Measurements from ENCODE around the gene DARS1. TPM values are rescaled to one million over a fixed set of nuclear protein-coding genes. Genes with fewer than 3 reads are reported as not detected.

Gene DARS1
- total and polyA plus RNA-seq, 2 of the 13 experiments (the other 11 are each of a cell fraction or from before 2014, with no cell fraction given): 149 to 230 TPM

DNA sequence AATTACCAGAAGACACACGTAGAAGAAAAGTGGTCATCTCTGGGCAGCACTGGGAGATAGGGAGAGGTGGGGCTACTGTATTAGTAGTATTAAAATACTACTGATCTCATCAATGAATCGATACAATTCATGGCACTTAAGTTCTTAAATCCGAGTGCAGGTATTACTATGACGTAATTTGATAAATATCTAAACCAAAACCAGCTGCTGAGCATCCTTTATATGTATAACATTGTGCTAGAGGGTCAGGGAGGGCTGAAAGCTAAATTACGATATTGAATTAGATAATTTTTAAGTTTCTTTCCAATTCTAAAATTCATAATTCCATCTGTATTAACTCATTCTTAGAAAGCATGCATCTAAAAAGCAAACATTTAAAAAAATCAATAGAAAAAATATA lies 25.3 kb downstream of the DARS1 start:
- BruUV-seq (replicated peaks): no TSS peak
- 98% methylated on average over 5 of the region's 5 CpGs for WGBS (ENCODE audit: low lambda C conversion rate)
- POLR2A ChIA-PET: no interaction called here
- H3K4me2 ChIP-seq (ENCODE audit: low read depth, low read length): no peak overlapping the region
- TF ChIP-seq, protein P1, sequence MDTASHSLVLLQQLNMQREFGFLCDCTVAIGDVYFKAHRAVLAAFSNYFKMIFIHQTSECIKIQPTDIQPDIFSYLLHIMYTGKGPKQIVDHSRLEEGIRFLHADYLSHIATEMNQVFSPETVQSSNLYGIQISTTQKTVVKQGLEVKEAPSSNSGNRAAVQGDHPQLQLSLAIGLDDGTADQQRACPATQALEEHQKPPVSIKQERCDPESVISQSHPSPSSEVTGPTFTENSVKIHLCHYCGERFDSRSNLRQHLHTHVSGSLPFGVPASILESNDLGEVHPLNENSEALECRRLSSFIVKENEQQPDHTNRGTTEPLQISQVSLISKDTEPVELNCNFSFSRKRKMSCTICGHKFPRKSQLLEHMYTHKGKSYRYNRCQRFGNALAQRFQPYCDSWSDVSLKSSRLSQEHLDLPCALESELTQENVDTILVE (CRISPR knock-in tag; IDR thresholded peaks at IDR 0.05): no peak
- TF ChIP-seq KDM1A (CRISPR knock-in tag; IDR thresholded peaks at IDR 0.05) (no peak), NFYC (CRISPR knock-in tag; IDR thresholded peaks at IDR 0.05) (no peak), CCAR2 (optimal IDR thresholded peaks at IDR 0.05; ENCODE audit: low read depth, low read length) (no peak), NFE2L1 (CRISPR knock-in tag; IDR thresholded peaks at IDR 0.05; ENCODE audit: borderline replicate concordance) (no peak), SALL2 (CRISPR knock-in tag; IDR thresholded peaks at IDR 0.05) (no peak), MYC (CRISPR knock-in tag; IDR thresholded peaks at IDR 0.05; ENCODE audit: borderline replicate concordance) (no peak), NCOA1 (CRISPR knock-in tag; IDR thresholded peaks at IDR 0.05) (no peak), ZSCAN25 (CRISPR knock-in tag; IDR thresholded peaks at IDR 0.05) (no peak), CHD4 (IDR thresholded peaks at IDR 0.05; ENCODE audit: borderline replicate concordance, low read length) (no peak), ZNF615 (CRISPR knock-in tag; IDR thresholded peaks at IDR 0.05; ENCODE audit: borderline replicate concordance) (no peak), RFXAP (CRISPR knock-in tag; IDR thresholded peaks at IDR 0.05; ENCODE audit: borderline replicate concordance) (no peak), SAFB2 (CRISPR knock-in tag; IDR thresholded peaks at IDR 0.05; ENCODE audit: borderline replicate concordance, low read depth) (no peak)
- TF ChIP-seq, protein P2, sequence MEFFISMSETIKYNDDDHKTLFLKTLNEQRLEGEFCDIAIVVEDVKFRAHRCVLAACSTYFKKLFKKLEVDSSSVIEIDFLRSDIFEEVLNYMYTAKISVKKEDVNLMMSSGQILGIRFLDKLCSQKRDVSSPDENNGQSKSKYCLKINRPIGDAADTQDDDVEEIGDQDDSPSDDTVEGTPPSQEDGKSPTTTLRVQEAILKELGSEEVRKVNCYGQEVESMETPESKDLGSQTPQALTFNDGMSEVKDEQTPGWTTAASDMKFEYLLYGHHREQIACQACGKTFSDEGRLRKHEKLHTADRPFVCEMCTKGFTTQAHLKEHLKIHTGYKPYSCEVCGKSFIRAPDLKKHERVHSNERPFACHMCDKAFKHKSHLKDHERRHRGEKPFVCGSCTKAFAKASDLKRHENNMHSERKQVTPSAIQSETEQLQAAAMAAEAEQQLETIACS (CRISPR knock-in tag; IDR thresholded peaks at IDR 0.05): no peak
- TF ChIP-seq, protein P3, sequence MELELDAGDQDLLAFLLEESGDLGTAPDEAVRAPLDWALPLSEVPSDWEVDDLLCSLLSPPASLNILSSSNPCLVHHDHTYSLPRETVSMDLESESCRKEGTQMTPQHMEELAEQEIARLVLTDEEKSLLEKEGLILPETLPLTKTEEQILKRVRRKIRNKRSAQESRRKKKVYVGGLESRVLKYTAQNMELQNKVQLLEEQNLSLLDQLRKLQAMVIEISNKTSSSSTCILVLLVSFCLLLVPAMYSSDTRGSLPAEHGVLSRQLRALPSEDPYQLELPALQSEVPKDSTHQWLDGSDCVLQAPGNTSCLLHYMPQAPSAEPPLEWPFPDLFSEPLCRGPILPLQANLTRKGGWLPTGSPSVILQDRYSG (CRISPR knock-in tag; IDR thresholded peaks at IDR 0.05): no peak
- TF ChIP-seq, protein P4, sequence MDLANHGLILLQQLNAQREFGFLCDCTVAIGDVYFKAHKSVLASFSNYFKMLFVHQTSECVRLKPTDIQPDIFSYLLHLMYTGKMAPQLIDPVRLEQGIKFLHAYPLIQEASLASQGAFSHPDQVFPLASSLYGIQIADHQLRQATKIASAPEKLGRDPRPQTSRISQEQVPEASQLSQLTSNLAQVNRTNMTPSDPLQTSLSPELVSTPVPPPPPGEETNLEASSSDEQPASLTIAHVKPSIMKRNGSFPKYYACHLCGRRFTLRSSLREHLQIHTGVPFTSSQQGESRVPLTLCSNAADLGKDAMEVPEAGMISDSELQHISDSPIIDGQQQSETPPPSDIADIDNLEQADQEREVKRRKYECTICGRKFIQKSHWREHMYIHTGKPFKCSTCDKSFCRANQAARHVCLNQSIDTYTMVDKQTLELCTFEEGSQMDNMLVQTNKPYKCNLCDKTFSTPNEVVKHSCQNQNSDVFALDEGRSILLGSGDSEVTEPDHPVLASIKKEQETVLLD (CRISPR knock-in tag; IDR thresholded peaks at IDR 0.05; ENCODE audit: low read depth): no peak
- TF ChIP-seq, protein P5, sequence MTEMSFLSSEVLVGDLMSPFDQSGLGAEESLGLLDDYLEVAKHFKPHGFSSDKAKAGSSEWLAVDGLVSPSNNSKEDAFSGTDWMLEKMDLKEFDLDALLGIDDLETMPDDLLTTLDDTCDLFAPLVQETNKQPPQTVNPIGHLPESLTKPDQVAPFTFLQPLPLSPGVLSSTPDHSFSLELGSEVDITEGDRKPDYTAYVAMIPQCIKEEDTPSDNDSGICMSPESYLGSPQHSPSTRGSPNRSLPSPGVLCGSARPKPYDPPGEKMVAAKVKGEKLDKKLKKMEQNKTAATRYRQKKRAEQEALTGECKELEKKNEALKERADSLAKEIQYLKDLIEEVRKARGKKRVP (CRISPR knock-in tag; IDR thresholded peaks at IDR 0.05): no peak
- peaks cover 54% of the 10 kb centered on the region for H3K79me2 ChIP-seq (ENCODE audit: insufficient read depth, low read length)
- H3K36me3 ChIP-seq (replicated peaks in 1 of 2; ENCODE audit: control insufficient read depth in 1 of 2, insufficient read depth in 2 of 2, low read length in 2 of 2): peaks cover 9 to 69% of the 10 kb centered on the region in 2 experiments
- no peak for FAIRE-seq
- in situ Hi-C loops (cut with HindIII; ENCODE audit: extremely low pct_ligation_motif_present, low pct_unique_long_range_greater_than_20kb) (no loop called here), intact Hi-C loops (cut with micrococcal nuclease; ENCODE audit: unreplicated experiment) (no loop called here)
- H2AFZ ChIP-seq (ENCODE audit: low read length): no peak overlapping the region
- no peak overlapping the region for H3K27ac ChIP-seq (ENCODE audit: extremely low read length, insufficient read depth, low read length)
- no peak for DNase-seq (ENCODE audit: low spot score)
- H3K4me3 ChIP-seq (replicated peaks in 1 of 3; ENCODE audit: insufficient read depth in 1 of 3, low read depth in 2 of 3, low read length in 3 of 3): no peak overlapping the region
- CTCF ChIA-PET (ENCODE audit: low intra/inter-chr PET ratio, low total read pairs): no interaction called here
- ATAC-seq: no peak
- no peaks in the 10 kb centered on the region for H3K4me1 ChIP-seq (ENCODE audit: insufficient read depth, low read length)
- no peaks in the 10 kb centered on the region for H3K27me3 ChIP-seq (ENCODE audit: control insufficient read depth in 1 of 2, insufficient read depth in 2 of 2, low read length in 2 of 2)
- H3K9ac ChIP-seq (ENCODE audit: insufficient read depth, low read depth, low read length): no peak overlapping the region
- 0 out of 2 replicates have a peak, but pooled peaks cover 6% of the 10 kb centered on the region for H4K20me1 ChIP-seq (ENCODE audit: insufficient read depth, low read length)
- H3K9me3 ChIP-seq (ENCODE audit: low read length): no peaks in the 10 kb centered on the region
